Fibroblast of lung (primary cell): ENCODE results near the gene URAD. TPM values are rescaled to one million over a fixed set of nuclear protein-coding genes. Genes with fewer than 3 reads are reported as not detected.
A peak's percentile ranks its signal among the peaks of the same experiment; 100 is the strongest.

Experiments
- DNase-seq, 2 donors: peaks; one replicate each; pipeline versions ENCODE4 v3.0.0 to v3.0.0-alpha.2; 2010; ENCODE audit warnings: low read depth in 2 of 2
- H2AFZ ChIP-seq: 2 replicates; pipeline ENCODE4 v1.5.1; 2012; ENCODE audit warnings: low read length, control low read depth, inconsistent platforms
- H3K27ac ChIP-seq: 2 replicates; pipeline ENCODE4 v1.5.1; 2011; ENCODE audit warnings: low read length, control low read depth; ENCODE audit not compliant: insufficient read depth
- H3K27me3 ChIP-seq: 2 replicates; pipeline ENCODE4 v1.5.1; 2011; ENCODE audit warnings: mild to moderate bottlenecking, low read length; ENCODE audit not compliant: control insufficient read depth, insufficient read depth
- H3K36me3 ChIP-seq: 2 replicates; pipeline ENCODE4 v1.5.1; 2011; ENCODE audit warnings: low read length; ENCODE audit not compliant: control insufficient read depth, insufficient read depth
- H3K4me1 ChIP-seq: 2 replicates; pipeline ENCODE4 v1.5.1; 2011; ENCODE audit warnings: low read length; ENCODE audit not compliant: control insufficient read depth, insufficient read depth; ENCODE audit errors: extremely low read depth
- H3K4me2 ChIP-seq: 2 replicates; pipeline ENCODE4 v1.5.1; 2011; ENCODE audit warnings: low read length, control low read depth; ENCODE audit not compliant: insufficient read depth; ENCODE audit errors: extremely low read depth
- H3K4me3 ChIP-seq, 4 experiments: fragments of 200-600 bp in 1 of 4; sonication (generic) in 1 of 4; replicated peaks in 1 of 4; 2 replicates each; pipeline ENCODE4 v1.5.1; 2011 to 2016; ENCODE audit warnings: low read length in 4 of 4, low read depth in 3 of 4, mild to moderate bottlenecking in 3 of 4, control low read depth in 2 of 4, inconsistent platforms in 1 of 4, mixed read lengths in 1 of 4; ENCODE audit not compliant: insufficient read depth in 1 of 4; ENCODE audit errors: control extremely low read depth in 1 of 4
- H3K79me2 ChIP-seq: 2 replicates; pipeline ENCODE4 v1.5.1; 2012; ENCODE audit warnings: mild to moderate bottlenecking, low read length, inconsistent platforms; ENCODE audit not compliant: control insufficient read depth, insufficient read depth
- H3K9ac ChIP-seq: 2 replicates; pipeline ENCODE4 v1.5.1; 2011; ENCODE audit warnings: mild to moderate bottlenecking, low read length, control low read depth; ENCODE audit not compliant: insufficient read depth
- H3K9me3 ChIP-seq: 2 replicates; pipeline ENCODE4 v1.5.1; 2012; ENCODE audit warnings: low read depth, low read length; ENCODE audit not compliant: control insufficient read depth, insufficient read depth
- H4K20me1 ChIP-seq: 2 replicates; pipeline ENCODE4 v1.5.1; 2011; ENCODE audit warnings: low read length; ENCODE audit not compliant: control insufficient read depth, insufficient read depth; ENCODE audit errors: extremely low read depth
- CTCF ChIP-seq, 2 donors: IDR thresholded peaks in 1 of 2; conservative IDR thresholded peaks in 1 of 2; 1 replicate in 1 of 2; 2 replicates in 1 of 2; pipeline ENCODE4 v1.5.1; 2011 to 2012; ENCODE audit warnings: low read length in 2 of 2, control low read depth in 1 of 2, inconsistent platforms in 1 of 2, low read depth in 1 of 2, mild to moderate bottlenecking in 1 of 2
- EZH2 ChIP-seq: IDR thresholded peaks from 2 replicates; pipeline ENCODE4 v1.5.1; 2012; ENCODE audit warnings: low read length, control low read depth, mild to moderate bottlenecking; ENCODE audit errors: missing control alignments
- polyA plus RNA-seq, 2 donors: library from polyadenylated mRNA; depleted of rRNA in 1 of 2; stranded (reverse) in 1 of 2; unstranded in 1 of 2; fragments of >200 nt; gene quantifications; 2 replicates each; pipeline ENCODE4 v1.2.1, GENCODE V29; 2011 to 2012; ENCODE audit warnings: missing spikeins in 1 of 2
- total RNA-seq: library from RNA; depleted of rRNA; stranded (reverse); fragments of >200 nt; gene quantifications from 2 replicates; pipeline ENCODE4 v1.2.1, GENCODE V29; 2014

The URAD gene
- total and polyA plus RNA-seq, 2 donors (not counting 1 experiment from before 2014, with no cell fraction given), result not detected

- Histone ChIP-seq H3K9me3 (no peaks in the 10 kb centered on the region), H3K36me3 (no peaks in the 10 kb centered on the region), H3K27me3 (no peaks in the 10 kb centered on the region), H3K4me3 (no peak overlapping the region), H3K79me2 (no peaks in the 10 kb centered on the region), H3K27ac (no peak overlapping the region), H3K9ac (no peak overlapping the region), H4K20me1 (no peaks in the 10 kb centered on the region), H3K4me1 (no peaks in the 10 kb centered on the region), H3K4me2 (no peak overlapping the region), H2AFZ (no peak overlapping the region)
- TF ChIP-seq EZH2 (no peak), CTCF (conservative IDR thresholded peaks at IDR 0.05 in 1 of 2, IDR thresholded peaks at IDR 0.05 in 1 of 2; ENCODE audit: low read depth in 1 of 2, low read length in 2 of 2) (peak in 1 of 2 donors; percentile 45)
- peak; percentile 15 to 34 for DNase-seq
These were observed 9.5 kb upstream of the URAD start for GRCh38 chr13:27997904-27998522.

- H3K4me1 ChIP-seq, result no peaks in the 10 kb centered on the region
- no peak for TF ChIP-seq CTCF (conservative IDR thresholded peaks at IDR 0.05 in 1 of 2, IDR thresholded peaks at IDR 0.05 in 1 of 2; ENCODE audit: low read depth in 1 of 2, low read length in 2 of 2)
- TF ChIP-seq EZH2, result no peak
These were observed 3.4 kb upstream of the URAD start for GRCh38 chr13:27991881-27992280.

GRCh38 chr13:27985600-27985999 lies 2.9 kb downstream of the URAD start:
- Histone ChIP-seq H2AFZ (no peak overlapping the region), H3K27ac (no peak overlapping the region), H3K9ac (no peak overlapping the region), H3K27me3 (peaks cover 22% of the 10 kb centered on the region), H3K4me1 (no peaks in the 10 kb centered on the region), H4K20me1 (no peaks in the 10 kb centered on the region), H3K4me3 (no peak overlapping the region), H3K79me2 (no peaks in the 10 kb centered on the region), H3K4me2 (no peak overlapping the region), H3K9me3 (no peaks in the 10 kb centered on the region), H3K36me3 (no peaks in the 10 kb centered on the region)
- TF ChIP-seq EZH2 (no peak), CTCF (conservative IDR thresholded peaks at IDR 0.05 in 1 of 2, IDR thresholded peaks at IDR 0.05 in 1 of 2; ENCODE audit: low read depth in 1 of 2, low read length in 2 of 2) (no peak)
- no peak for DNase-seq

More at GRCh38 chr13:27991881-27992280, 3.4 kb upstream of the URAD start:
- Histone ChIP-seq H4K20me1 (no peaks in the 10 kb centered on the region), H3K27ac (no peak overlapping the region), H3K9me3 (no peaks in the 10 kb centered on the region), H3K9ac (no peak overlapping the region), H3K79me2 (no peaks in the 10 kb centered on the region), H3K36me3 (no peaks in the 10 kb centered on the region), H3K4me3 (no peak overlapping the region), H3K27me3 (no peaks in the 10 kb centered on the region), H3K4me2 (no peak overlapping the region), H2AFZ (no peak overlapping the region)
- DNase-seq, result no peak
